ENCODE data around the gene SND1.

The SND1 gene

DNA sequence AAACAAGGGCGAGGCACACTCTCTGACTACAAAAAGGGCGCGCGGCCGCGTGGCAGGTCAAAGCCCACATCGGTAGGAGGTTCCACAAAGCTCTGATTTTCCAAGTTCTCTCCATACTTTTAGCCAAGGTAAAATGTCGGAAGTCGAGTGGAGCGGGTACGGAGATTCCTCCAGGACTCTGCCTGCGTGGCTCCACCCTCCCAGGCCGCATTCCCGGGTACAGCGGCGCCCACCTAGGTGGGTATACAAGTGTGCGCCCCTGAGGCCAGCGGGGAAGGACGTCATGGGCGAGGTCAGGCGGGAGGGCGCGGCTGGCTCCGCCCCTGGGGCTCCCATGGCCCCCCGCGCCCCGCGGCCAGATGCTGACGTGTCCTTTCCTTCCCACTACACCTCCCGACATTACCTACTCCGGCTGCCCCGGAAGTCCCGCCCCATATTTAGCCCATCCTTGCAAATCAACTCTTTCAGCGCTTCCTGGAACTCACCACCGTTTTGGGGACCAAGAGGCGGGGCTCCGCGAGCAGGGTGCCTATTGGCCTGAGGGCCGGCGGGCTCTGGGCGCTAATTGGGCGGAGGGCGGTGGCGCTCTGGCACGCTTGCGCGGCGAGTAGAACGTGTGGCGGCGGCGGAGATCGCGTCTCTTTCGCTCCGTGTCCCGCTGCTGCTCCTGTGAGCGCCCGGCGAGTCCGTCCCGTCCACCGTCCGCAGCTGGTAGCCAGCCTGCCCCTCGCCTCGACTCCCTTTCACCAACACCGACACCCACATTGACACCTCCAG lies at the start of gene SND1:
Gene SND1, plus strand, starts transcription at position 639 of the 777 bp plus-strand sequence. CDS start 180 bp downstream, outside the sequence.
- TF ChIP-seq, protein P1, sequence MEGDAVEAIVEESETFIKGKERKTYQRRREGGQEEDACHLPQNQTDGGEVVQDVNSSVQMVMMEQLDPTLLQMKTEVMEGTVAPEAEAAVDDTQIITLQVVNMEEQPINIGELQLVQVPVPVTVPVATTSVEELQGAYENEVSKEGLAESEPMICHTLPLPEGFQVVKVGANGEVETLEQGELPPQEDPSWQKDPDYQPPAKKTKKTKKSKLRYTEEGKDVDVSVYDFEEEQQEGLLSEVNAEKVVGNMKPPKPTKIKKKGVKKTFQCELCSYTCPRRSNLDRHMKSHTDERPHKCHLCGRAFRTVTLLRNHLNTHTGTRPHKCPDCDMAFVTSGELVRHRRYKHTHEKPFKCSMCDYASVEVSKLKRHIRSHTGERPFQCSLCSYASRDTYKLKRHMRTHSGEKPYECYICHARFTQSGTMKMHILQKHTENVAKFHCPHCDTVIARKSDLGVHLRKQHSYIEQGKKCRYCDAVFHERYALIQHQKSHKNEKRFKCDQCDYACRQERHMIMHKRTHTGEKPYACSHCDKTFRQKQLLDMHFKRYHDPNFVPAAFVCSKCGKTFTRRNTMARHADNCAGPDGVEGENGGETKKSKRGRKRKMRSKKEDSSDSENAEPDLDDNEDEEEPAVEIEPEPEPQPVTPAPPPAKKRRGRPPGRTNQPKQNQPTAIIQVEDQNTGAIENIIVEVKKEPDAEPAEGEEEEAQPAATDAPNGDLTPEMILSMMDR (IDR thresholded peaks at IDR 0.05; ENCODE audit: low read depth, low read length): no peak
- peak within 1 kb of the TSS; percentile 100 for H3K4me3 ChIP-seq (ENCODE audit: low read depth, low read length)

DNA sequence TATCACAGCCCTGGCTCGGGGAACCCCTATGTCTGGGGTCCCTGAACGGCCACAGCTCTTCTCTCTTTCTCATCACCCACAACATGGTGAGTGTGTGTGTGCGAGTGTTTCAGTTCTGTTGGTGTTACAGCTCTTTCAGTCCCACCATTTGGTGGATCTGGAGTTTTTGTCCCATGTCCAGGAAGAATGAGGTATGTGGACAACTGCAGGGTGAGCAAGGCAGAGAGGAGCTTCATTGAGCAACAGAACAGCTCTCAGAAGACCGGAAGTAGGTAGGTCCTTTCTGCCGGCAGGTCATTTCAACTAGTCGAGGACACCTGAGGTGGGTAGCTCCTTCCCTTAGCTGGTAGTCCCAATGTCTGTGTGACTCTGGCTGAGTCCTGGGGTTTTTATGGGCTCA lies 43.5 kb upstream of the SND1 start:
- no peak overlapping the region for H3K4me3 ChIP-seq (ENCODE audit: low read depth, low read length)
- TF ChIP-seq, protein P1 (IDR thresholded peaks at IDR 0.05; ENCODE audit: low read depth, low read length): no peak

DNA sequence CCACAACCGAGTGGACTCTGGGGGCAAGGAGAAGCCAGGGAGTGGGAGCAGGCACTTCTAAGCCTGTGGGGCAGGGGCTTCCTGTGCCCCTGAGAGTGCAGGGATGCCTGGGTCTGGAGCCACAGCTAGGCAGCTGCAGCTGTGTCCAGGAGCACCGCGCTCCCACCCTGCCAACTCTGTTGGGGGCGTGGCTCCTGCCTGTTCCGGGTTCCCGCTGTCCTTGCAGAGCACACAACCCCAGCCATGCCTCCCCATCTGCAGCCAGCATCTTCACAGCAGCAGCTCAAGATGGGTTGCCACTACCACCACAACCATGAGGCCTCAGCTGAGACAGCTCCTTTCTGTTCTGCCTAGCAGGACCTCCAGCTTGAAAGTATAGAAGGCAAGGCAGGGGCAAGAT lies 42.7 kb upstream of the SND1 start:
- TF ChIP-seq, protein P1 (IDR thresholded peaks at IDR 0.05; ENCODE audit: low read depth, low read length): no peak
- no peak overlapping the region for H3K4me3 ChIP-seq (ENCODE audit: low read depth, low read length)

DNA sequence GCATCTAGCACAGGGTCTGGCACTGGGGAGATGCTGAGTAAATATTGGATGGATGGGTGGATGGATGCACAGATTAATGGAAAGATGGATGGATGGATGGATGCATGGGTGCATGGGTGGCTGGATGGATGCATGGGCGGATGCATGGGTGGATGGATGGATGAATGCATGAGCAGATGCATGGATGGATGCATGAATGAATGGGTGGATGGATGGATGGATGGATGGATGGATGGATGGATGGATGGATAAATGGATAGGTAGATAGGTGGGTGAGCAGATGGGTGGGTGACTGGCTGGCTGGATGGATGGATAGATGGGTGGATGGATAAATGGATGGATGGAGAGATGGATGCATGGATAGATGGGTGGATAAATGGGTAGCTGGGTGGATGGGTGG lies 39.7 kb upstream of the SND1 start:
- H3K4me3 ChIP-seq (ENCODE audit: low read depth, low read length): no peak overlapping the region
- TF ChIP-seq, protein P1 (IDR thresholded peaks at IDR 0.05; ENCODE audit: low read depth, low read length): no peak

DNA sequence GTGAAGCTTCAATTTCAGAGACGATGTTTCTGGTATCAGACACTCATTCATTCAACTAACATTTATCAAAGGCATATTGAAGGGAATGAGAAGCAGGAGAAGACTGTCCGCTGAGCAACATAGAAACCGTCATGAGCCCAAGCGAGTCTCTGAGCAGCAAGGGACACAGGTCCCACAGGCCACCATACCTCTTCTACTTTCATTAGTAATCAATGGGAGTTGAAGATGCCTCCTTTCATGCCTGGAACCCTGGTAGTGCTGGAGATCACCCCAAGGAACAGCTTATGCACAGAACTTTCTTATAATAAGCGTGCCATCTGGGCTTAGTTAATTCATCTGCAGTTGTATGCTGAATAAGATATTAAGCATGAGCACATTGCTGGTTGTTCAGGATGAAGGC lies 35.3 kb upstream of the SND1 start:
- H3K4me3 ChIP-seq (ENCODE audit: low read depth, low read length): no peak overlapping the region
- TF ChIP-seq, protein P1 (IDR thresholded peaks at IDR 0.05; ENCODE audit: low read depth, low read length): no peak

DNA sequence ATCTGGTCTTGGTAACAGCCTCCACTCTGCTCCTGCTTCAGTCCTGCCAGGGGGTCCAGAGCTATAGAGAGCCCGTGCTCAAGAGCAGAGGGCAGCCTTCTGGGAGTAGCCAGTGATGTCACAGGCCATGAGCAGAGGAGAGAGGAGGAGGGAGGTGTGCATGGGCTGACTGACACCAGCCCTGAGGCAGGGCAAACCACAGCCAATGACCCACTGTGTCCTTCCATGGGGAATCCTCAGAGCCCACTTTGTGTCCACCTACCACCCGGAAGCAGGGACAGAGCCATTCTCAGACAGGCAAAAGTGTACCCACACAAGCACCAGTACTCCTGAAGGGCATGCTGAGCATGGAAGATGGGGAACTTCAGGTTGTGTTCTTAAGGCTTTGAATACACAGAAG lies 34.0 kb upstream of the SND1 start, which contains the start of gene PAX4:
Gene PAX4, minus strand, starts transcription at position 101 of the 400 bp plus-strand sequence. CDS start 2,214 bp downstream, outside the sequence.
- no peak within 1 kb of the TSS for H3K4me3 ChIP-seq (ENCODE audit: low read depth, low read length)
- TF ChIP-seq, protein P1 (IDR thresholded peaks at IDR 0.05; ENCODE audit: low read depth, low read length): no peak

DNA sequence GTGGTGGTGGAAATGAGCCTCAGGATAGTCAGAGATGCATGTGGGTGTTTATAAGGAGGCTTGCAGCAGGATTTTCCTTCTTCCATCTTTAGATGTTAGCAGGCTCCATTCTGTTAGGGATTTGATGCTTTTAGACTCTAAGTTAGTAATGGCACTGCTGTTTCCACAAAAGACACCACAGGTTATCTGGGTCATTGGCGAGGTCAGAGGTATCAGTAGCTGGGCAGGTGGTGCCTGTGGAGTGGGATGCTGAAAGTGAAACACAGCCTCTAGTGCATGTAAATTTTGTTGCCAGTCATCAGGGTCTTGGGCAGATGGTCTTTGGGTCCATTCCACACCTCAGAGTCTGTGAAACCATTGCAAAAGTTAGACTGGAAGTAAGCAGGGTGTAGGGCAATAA lies 33.2 kb upstream of the SND1 start:
- H3K4me3 ChIP-seq (ENCODE audit: low read depth, low read length): no peak overlapping the region
- TF ChIP-seq, protein P1 (IDR thresholded peaks at IDR 0.05; ENCODE audit: low read depth, low read length): no peak
